Measurements from ENCODE around the gene SHISA6. TPM values are rescaled to one million over a fixed set of nuclear protein-coding genes. Genes with fewer than 3 reads are reported as not detected.

The SHISA6 gene
- total RNA-seq, 1 experiment from 2014 or later = 2.9 TPM

- H3K4ac ChIP-seq (ENCODE audit: low read depth, low read length) = no peak overlapping the region
- no peak overlapping the region for H2AFZ ChIP-seq (ENCODE audit: low read length)
- no peak overlapping the region for H2BK120ac ChIP-seq (ENCODE audit: low read depth, low read length, poor library complexity, severe bottlenecking)
- H4K20me1 ChIP-seq (ENCODE audit: control insufficient read depth, insufficient read depth, insufficient read length) = no peaks in the 10 kb centered on the region
- H3K9ac ChIP-seq (ENCODE audit: extremely low read depth, insufficient read length, low read length) = no peak overlapping the region
- no peak overlapping the region for H2BK12ac ChIP-seq (ENCODE audit: insufficient read length, low read depth, low read length)
- no peak overlapping the region for H2BK15ac ChIP-seq (ENCODE audit: low read depth, low read length)
- no peaks in the 10 kb centered on the region for H3K23me2 ChIP-seq (ENCODE audit: insufficient read length, low read depth, low read length, poor library complexity, severe bottlenecking)
- no peaks in the 10 kb centered on the region for H3K79me1 ChIP-seq (ENCODE audit: insufficient read depth, low read depth, low read length, poor library complexity, severe bottlenecking)
- Mint-ChIP-seq H3K9me3 (no peaks in the 10 kb centered on the region), H3K36me3 (ENCODE audit: insufficient read depth in 1 of 3, low read depth in 3 of 3) (no peaks in the 10 kb centered on the region), H3K4me3 (no peak overlapping the region), H3K27ac (no peak overlapping the region; a peak in 2 of 7 replicates), H3K4me1 (peaks cover 11 to 12% of the 10 kb centered on the region in 2 experiments), H3K27me3 (ENCODE audit: low read depth) (0 out of 2 replicates have a peak, but pooled peaks cover 2% of the 10 kb centered on the region)
- no peak overlapping the region for H4K5ac ChIP-seq (ENCODE audit: insufficient read length, low read depth, low read length)
- no peak overlapping the region for H2AK5ac ChIP-seq (ENCODE audit: insufficient read length, low read length)
- no peak for DNase-seq
- no peak overlapping the region for H2BK5ac ChIP-seq (ENCODE audit: insufficient read length, low read length)
- H3T11ph ChIP-seq (ENCODE audit: low read length) = no peak overlapping the region
- no peak overlapping the region for H4K8ac ChIP-seq (replicated peaks; ENCODE audit: insufficient read length, low read depth, low read length)
- H3K14ac ChIP-seq (ENCODE audit: insufficient read depth, low read length) = no peak overlapping the region
- H2BK20ac ChIP-seq (ENCODE audit: low read depth, low read length, poor library complexity, severe bottlenecking) = no peak overlapping the region
- no CpG with 5 or more reads among the region's 6 CpGs for WGBS (ENCODE audit: extremely low coverage, insufficient read length, low lambda C conversion rate)
- no peaks in the 10 kb centered on the region for H3K27me3 ChIP-seq (ENCODE audit: insufficient read depth, low read length)
- no peaks in the 10 kb centered on the region for H3K4me1 ChIP-seq (ENCODE audit: insufficient read depth, low read length)
- H3K9me3 ChIP-seq (ENCODE audit: control insufficient read depth, low read depth, low read length) = no peaks in the 10 kb centered on the region
- H3K18ac ChIP-seq (ENCODE audit: insufficient read length, low read depth, low read length) = no peak overlapping the region
- no peak overlapping the region for H3K56ac ChIP-seq (ENCODE audit: insufficient read length, low read depth, low read length)
- no peaks in the 10 kb centered on the region for H3K79me2 ChIP-seq (ENCODE audit: insufficient read depth, low read length)
- no peak overlapping the region for H3K23ac ChIP-seq (ENCODE audit: insufficient read length, low read depth, low read length)
- no peak overlapping the region for H3K27ac ChIP-seq (ENCODE audit: insufficient read length, low read depth, low read length)
- TF ChIP-seq, protein P1, sequence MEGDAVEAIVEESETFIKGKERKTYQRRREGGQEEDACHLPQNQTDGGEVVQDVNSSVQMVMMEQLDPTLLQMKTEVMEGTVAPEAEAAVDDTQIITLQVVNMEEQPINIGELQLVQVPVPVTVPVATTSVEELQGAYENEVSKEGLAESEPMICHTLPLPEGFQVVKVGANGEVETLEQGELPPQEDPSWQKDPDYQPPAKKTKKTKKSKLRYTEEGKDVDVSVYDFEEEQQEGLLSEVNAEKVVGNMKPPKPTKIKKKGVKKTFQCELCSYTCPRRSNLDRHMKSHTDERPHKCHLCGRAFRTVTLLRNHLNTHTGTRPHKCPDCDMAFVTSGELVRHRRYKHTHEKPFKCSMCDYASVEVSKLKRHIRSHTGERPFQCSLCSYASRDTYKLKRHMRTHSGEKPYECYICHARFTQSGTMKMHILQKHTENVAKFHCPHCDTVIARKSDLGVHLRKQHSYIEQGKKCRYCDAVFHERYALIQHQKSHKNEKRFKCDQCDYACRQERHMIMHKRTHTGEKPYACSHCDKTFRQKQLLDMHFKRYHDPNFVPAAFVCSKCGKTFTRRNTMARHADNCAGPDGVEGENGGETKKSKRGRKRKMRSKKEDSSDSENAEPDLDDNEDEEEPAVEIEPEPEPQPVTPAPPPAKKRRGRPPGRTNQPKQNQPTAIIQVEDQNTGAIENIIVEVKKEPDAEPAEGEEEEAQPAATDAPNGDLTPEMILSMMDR (conservative IDR thresholded peaks at IDR 0.05) = no peak
- no peak overlapping the region for H3K4me2 ChIP-seq (ENCODE audit: insufficient read depth, insufficient read length, low read length)
- H4K91ac ChIP-seq (ENCODE audit: insufficient read length, low read depth, low read length) = no peak overlapping the region
Measured at GRCh38 chr17:11608396-11608795, 367.4 kb downstream of the SHISA6 start.
